Measurements from ENCODE around the gene RANBP3.
"Not testable (repeated sequence)": the region's sequence is repeated elsewhere in the genome, so short reads cannot be mapped to it uniquely, and the experiment has no call there.

Gene RANBP3

DNA sequence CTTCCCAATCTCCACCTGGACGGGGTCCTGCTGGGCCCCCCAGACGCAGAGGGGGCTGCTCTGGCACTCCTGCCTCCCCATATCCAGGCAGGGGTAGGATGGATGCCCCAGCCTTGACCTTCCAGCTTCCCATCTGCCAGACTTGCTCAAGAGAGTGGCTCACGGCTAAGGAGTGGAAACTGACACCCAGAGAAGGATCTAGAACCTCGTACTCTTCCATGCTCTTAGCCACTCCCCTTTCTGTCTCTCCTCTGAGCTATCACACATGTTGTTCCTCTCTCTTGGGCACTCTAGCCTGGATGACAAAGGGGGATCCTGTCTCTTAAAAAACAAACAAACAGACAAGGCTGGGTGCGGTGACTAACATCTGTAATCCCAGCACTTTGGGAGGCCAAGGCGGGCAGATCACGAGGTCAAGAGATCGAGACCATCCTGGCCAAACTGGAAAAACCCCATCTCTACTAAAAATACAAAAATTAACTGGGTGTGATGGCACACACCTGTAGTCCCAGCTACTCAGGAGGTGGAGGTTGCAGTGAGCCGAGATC, 95.4 kb downstream of the RANBP3 start:
- no peak for DNase-seq (ENCODE audit: low read depth)

DNA sequence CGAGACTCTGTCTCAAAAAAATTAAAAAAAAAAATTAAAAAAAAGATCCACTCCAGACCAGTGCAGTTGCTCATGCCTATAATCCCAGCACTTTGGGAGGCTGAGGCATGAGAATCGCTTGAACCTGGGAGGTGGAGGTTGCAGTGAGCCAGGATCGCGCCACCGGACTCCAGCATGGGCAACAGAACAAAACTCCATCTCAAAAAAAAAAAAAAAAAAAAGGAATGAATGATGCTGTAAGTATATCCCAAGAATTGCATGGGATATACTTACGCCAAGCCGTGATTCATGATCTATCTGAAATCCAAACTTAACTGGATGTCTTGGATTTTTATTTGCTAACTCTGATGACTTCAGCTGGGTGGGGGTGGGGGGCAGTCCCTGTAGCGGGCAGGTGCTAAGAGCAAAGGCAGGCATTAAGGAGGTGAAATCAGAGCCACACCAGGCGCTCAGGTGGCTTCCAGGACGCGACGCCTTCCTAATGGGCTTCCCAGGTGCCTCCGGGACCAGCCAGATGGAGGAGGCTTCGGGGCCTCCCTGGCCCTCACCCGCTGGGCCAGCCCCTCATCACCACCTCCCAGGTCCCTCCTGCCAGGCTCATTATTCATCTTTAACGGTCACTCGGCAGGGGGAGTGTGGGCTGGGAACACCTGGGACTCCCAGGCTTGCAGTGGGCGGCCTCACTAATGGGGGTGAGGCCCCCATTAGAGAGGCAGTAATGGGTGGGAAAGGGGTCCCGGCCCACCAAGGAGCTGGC, 96.2 kb downstream of the RANBP3 start:
- DNase-seq (ENCODE audit: low read depth) = no peak

GRCh38 chr19:5880604-5881078, 97.3 kb downstream of the RANBP3 start:
- DNase-seq (ENCODE audit: low read depth) = no peak

DNA sequence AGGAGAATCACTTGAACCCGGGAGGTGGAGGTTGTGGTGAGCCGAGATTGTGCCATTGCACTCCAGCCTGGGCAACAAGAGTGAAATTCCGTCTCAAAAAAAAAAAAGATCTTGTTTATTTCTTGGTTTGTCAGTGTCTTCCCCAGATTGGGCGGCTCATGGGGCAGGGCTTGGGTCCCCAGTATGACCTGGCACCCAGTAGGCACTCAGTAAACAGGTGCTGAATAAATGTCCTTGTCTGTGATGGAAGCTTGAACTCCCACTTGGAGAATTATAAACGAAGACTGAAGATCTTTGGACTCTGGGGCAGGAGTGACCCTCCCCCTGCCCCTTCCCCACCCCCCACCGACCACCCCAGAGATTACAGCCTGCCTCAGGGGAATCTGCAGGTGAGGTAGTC, 97.7 kb downstream of the RANBP3 start:
- DNase-seq (ENCODE audit: low read depth) = no peak

DNA sequence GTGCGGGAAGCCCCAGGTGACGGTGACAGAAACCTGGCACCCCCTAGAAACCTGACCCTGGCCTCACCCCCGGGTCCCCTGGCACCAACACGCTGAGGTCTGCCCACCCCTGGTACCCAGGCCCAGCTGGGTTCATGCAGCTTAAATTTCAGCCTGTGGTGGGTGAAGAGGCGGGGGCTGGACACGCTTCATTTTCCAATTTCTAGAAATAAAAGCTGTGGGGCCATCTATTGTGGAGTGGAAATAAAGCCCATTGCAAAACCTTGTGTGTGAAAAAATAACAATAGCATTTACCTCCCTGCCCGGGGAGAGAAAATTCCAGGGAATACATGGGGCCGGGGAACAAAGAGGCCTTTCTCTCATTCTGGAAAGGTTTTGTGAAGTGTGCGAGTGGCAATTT, 100.1 kb downstream of the RANBP3 start:
- DNase-seq (ENCODE audit: low read depth) = no peak

- no peak for DNase-seq (ENCODE audit: low read depth)
Observed at GRCh38 chr19:5877427-5877826, 100.5 kb downstream of the RANBP3 start.

DNA sequence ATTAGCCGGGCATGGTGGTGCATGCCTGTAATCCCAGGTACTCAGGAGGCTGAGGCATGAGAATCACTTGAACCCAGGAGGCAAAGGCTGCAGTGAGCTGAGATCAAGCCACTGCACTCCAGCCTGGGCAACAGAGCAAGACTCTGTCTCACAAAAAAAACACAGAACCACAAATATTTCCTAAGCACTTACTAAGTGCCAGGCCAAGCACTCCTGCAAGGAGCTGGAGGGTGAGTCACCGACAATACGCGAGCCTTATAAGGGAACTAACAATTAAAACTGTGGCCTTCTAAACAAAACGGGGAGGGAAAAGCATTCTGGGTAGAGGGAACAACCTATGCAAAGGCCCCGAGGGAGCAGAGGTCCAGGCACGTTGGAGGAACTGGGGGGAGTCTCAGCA, 103.4 kb downstream of the RANBP3 start:
- DNase-seq (ENCODE audit: low read depth) = not testable (repeated sequence)

DNA sequence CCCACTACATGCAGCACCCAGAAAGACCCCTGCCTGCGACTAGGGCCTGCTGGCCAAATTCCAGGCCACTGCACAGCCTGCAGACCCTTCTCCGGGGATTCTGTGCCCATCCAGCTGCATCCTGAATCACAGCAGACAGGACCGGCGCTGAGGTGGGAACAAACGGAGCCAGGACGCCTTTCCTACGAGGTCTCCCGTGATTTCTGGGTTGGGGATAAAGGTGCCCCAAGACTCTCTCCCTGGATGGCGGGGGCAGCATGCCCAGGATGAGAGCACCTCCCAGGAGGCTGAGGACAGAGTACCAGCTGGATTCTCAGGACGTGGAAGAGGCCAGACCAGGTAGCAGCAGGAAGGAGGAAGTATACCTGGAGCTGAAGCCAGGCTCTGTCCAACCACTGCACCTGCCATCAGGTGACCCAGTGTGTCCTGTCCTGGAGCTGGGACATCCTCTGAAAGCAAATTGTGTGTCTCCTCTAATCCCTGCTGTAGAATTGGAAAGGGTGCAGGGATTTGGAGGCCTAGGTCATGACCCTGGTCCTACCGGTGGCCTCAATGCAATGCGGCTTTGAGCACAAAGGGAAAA, 104.2 kb downstream of the RANBP3 start:
- DNase-seq (ENCODE audit: low read depth) = no peak

DNA sequence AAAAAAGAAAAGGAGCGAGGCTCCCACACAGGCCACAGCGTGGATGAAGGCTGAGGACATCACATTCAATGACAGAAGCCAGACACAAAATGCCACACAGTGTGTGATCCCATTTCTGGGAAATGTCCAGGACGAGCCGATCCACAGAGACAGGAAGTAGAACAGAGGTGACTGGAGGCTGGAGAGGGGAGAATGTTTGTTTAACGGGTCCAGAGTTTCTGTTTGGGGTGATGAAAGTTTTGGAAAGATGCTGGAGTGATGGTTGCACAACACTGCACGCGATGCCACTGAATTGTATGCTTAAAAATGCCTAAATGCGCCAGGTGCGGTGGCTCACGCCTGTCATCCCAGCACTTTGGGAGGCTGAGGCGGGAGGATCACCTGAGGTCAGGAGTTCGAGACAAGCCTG, 107.0 kb downstream of the RANBP3 start:
- DNase-seq (ENCODE audit: low read depth) = no peak

GRCh38 chr19:5867201-5868136, 110.5 kb downstream of the RANBP3 start:
- no peak for DNase-seq (ENCODE audit: low read depth)
